ENCODE measurements around the gene TMEM151B.
A peak's percentile ranks its signal among the peaks of the same experiment; 100 is the strongest.

Gene TMEM151B

DNA sequence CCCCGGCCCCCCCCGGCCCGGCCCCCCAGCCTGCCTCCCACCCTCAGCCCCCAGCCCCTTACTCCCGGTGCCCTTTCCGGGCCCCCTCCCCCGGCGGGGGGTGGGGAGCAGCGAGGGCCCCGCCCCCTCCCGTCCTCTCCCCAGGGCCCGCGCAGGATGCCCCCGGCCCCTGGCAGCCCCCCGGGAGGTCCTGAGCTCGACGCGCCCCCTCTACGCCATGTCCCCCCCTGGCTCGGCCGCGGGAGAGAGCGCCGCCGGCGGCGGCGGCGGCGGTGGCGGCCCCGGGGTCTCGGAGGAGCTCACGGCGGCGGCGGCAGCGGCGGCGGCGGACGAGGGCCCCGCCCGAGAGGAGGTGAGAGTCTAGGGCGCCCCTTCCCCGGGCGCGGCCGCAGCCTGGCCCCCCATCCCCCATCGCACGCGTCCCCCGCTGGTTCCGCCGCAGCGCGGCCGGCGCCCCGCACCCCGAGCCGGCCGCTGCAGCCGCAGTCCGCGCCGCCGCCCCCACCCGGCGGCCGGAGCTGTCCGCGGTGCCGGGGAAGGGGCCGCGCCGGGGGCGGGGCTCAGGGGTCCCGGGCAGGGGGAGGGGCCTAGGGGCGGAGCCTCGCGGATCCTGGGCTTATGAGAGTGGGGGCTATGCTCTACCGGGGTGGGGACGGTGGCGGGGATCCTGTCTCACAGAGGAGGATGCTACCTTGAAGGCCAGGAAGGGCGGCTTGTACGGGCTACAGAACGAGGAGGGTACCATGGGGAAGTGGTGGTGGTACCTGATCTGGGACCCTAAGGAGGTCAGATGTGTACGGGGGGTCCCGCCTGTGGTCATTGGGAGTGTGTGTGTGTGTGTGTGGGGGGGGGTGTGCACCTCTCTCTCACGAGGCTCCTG is 516 bp downstream of the TMEM151B start:
- no peak for FAIRE-seq

DNA sequence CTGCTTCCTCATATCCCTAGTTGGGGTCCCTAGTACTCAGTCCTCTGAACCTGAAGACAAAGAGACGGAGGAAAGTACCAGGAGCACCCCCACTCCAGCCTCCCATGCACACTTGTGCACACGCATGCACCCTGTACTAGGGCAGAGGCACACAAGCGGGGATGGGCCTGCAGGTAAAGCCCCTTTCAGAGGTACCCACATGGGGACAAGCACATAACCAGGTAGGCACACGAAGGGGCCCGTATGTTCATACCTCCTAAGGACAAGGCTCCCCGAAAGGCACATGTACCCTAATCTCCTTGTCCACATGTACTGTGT is 1.1 kb downstream of the TMEM151B start:
- FAIRE-seq = no peak
- no peak for TF ChIP-seq POLR2A (IDR thresholded peaks at IDR 0.05; ENCODE audit: low read depth, low read length)
- DNase-seq (ENCODE audit: insufficient read length, low spot score) = no peak

More for the DNA sequence above, 516 bp downstream of the TMEM151B start:
- no peak for DNase-seq (ENCODE audit: insufficient read length, low spot score)
- no peak for TF ChIP-seq POLR2A (IDR thresholded peaks at IDR 0.05; ENCODE audit: low read depth, low read length)

DNA sequence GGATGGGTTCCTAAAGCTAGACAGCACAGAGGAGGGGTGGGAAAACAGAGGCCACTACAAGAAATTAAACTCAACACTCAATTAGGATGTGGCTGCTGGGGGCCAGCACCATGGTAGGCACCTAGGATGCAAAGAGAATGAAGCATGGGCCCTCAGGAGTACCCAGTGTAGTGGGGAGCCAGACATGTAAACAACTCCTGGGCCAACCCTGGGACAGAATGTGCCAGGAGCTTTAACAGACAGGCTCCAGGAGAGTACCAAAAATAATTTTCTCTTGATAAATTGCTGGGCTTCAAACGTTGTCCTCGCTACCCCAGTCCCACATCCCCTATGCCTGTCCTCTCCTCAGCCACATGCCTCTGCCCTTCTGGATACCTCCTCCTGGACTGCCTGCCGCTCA is 1.7 kb downstream of the TMEM151B start:
- DNase-seq (ENCODE audit: insufficient read length, low spot score) (no peak), FAIRE-seq (no peak)
- TF ChIP-seq POLR2A (IDR thresholded peaks at IDR 0.05; ENCODE audit: low read depth, low read length) = no peak

DNA sequence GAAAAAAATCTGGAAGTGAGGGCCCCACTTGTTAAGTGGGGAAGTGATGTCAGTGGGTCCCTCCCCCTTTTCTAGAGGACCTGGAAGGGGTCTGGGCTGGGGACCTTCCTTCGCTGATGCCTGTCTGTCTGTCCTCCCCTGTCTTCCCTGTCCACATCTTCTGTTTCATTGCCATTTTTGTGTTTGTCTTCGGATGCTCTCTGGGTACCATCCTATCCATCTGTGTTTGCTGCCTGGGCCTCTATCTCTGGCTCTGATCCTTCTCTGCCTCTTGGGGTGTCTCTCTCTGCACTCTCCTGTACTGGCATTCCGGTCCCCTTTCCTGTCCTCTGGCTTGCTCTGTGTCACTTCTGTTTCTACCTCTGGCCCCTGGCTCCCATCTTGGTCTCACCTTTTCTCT is 2.3 kb downstream of the TMEM151B start:
- no peak for FAIRE-seq
- TF ChIP-seq POLR2A (IDR thresholded peaks at IDR 0.05; ENCODE audit: low read depth, low read length) = no peak

DNA sequence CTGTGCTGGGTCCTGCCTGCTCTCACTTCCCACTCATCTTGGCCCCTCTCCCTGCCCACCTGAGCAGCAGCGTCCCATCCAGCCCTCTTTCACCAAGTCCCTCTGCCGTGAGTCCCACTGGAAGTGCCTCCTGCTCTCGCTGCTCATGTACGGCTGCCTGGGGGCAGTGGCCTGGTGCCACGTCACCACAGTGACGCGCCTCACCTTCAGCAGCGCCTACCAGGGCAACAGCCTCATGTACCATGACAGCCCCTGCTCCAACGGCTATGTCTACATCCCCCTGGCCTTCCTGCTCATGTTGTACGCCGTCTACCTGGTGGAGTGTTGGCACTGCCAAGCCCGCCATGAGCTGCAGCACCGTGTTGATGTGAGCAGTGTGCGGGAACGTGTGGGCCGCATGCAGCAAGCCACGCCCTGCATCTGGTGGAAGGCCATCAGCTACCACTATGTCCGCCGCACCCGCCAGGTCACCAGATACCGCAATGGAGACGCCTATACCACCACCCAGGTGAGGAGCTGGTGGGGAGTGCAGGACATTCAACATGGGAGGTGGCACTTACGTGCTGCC is 2.8 kb downstream of the TMEM151B start:
- DNase-seq (ENCODE audit: insufficient read length, low spot score) (no peak), FAIRE-seq (no peak)
- TF ChIP-seq POLR2A (IDR thresholded peaks at IDR 0.05; ENCODE audit: low read depth, low read length) = 0 out of 2 replicates have a peak, but pooled peaks have one; percentile 6

More for the DNA sequence above, 2.3 kb downstream of the TMEM151B start:
- no peak for DNase-seq (ENCODE audit: insufficient read length, low spot score)

DNA sequence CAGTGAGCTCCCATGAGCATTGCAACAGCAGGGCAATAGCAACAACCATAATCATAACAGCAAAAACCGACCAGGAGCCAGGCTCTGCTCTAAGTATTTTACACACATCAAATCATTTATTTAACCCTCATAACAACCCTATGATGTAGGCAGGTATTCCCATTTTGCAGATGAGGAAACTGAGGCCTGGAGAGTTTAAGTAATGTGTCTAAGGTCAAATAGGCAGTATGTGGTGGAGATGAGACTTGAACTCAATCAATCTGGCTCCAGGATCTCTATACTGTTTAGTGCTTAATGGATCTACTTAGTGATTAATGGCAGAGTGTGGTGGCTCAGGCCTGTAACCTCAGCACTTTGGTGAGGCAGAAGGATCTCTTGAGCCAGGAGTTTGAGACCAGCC is 3.4 kb downstream of the TMEM151B start:
- DNase-seq (ENCODE audit: insufficient read length, low spot score) (no peak), FAIRE-seq (no peak)
- TF ChIP-seq POLR2A (IDR thresholded peaks at IDR 0.05; ENCODE audit: low read depth, low read length) = no peak

DNA sequence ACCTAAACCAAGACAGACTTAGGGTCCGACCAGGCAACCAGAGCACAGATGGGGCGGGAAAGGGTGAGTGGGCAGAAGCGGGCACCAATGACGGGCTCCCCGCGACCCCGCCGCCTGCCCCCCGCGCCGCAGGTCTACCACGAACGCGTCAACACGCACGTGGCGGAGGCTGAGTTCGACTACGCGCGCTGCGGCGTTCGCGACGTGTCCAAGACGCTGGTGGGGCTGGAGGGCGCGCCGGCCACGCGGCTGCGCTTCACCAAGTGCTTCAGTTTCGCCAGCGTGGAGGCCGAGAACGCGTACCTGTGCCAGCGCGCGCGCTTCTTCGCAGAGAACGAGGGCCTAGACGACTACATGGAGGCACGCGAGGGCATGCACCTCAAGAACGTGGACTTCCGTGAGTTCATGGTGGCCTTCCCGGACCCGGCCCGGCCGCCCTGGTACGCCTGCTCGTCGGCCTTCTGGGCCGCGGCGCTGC is 5.1 kb downstream of the TMEM151B start:
- TF ChIP-seq POLR2A (IDR thresholded peaks at IDR 0.05; ENCODE audit: low read depth, low read length) = no peak
- no peak for FAIRE-seq
- DNase-seq (ENCODE audit: insufficient read length, low spot score) = no peak

DNA sequence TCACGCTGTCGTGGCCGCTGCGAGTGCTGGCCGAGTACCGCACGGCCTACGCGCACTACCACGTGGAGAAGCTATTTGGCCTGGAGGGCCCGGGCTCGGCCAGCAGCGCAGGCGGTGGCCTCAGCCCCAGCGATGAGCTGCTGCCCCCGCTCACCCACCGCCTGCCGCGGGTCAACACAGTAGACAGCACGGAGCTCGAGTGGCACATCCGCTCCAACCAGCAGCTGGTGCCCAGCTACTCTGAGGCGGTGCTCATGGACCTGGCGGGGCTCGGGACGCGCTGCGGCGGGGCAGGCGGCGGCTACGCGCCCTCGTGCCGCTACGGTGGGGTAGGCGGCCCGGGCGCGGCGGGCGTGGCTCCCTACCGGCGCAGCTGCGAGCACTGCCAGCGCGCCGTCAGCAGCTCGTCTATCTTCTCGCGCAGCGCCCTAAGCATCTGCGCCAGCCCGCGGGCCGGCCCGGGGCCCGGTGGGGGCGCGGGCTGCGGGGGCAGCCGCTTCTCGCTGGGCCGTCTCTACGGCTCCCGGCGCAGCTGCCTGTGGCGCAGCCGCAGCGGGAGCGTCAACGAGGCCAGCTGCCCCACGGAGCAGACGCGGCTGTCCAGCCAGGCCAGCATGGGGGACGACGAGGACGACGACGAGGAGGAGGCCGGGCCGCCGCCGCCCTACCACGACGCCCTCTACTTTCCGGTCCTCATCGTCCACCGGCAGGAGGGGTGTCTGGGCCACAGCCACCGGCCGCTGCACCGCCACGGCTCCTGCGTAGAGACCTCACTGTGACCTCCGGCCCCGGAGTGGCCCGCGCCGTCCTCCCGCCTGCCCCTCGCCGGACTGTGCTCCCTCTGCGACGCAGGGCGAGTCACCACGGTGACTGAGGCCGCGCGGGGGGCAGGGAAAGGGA is 5.7 kb downstream of the TMEM151B start:
- no peak for FAIRE-seq
- TF ChIP-seq POLR2A (IDR thresholded peaks at IDR 0.05; ENCODE audit: low read depth, low read length) = no peak
- no peak for DNase-seq (ENCODE audit: insufficient read length, low spot score)

DNA sequence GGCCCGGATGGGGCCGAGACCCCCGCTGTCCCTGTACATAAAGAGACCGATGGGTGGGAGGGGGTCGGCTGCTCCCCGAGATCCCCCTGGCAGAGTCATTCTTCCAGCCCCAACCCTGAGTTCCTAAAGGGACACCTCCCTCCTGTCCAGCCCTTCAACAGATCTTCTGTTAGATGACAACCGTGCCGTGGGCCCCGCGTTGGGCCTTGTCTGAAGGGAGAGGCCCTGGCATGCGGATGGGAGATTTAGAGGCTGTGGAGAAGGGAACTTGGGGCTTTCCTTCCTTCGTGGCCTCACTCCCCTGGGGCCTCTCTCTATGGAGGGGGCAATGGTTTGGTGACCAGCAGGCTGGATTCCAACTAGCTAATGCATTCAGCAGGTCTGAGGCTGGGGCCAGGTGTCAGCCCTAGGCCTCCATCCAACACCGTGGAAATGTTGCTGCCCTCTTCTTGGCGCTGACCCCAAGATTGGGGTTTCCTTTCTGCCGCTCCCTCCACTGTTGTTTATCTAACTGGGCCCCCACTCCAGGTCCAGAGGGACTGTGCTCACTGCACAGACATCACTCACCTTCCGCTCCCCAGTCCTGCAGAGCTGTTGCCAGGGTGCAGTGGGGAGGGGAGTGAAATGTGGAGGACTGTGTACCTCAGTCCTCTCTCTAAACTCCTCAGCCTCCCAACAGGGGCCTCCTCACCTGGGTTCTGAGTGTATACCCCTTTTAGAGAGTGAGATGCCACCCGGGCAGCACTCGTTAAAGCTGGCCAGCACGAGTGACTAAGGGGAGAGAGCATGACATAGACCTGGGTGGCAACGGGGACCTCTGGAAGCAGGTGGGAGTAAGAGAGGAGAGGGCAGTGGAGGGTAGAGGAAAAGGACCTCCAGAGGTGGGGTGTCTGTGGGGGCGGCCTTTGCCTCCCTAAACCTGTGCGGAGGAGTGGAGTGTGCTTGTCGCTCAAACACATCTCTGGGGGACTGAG is 6.7 kb downstream of the TMEM151B start:
- DNase-seq (ENCODE audit: insufficient read length, low spot score) (no peak), FAIRE-seq (no peak)
- no peak for TF ChIP-seq POLR2A (IDR thresholded peaks at IDR 0.05; ENCODE audit: low read depth, low read length)

DNA sequence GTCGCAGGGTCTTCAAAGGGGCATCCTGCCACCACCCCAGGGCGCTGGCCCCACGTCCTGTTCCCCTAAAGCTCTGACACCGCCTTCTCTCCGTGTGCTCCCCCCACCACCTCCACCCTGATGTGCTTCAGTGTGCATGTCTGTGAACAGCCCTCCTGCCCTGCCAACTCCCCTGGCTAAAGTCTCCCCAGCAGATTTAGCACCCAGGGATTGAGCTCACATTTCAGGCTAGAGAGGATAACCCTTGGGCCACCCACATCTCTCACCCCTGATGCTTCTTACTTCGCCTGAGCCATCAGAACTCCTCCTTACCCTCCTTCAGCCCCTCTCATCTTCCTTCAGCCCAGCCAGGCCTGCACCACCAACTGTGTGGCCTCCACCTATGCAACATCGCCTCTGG is 7.5 kb downstream of the TMEM151B start:
- no peak for TF ChIP-seq POLR2A (IDR thresholded peaks at IDR 0.05; ENCODE audit: low read depth, low read length)
- FAIRE-seq = no peak
- DNase-seq (ENCODE audit: insufficient read length, low spot score) = no peak

DNA sequence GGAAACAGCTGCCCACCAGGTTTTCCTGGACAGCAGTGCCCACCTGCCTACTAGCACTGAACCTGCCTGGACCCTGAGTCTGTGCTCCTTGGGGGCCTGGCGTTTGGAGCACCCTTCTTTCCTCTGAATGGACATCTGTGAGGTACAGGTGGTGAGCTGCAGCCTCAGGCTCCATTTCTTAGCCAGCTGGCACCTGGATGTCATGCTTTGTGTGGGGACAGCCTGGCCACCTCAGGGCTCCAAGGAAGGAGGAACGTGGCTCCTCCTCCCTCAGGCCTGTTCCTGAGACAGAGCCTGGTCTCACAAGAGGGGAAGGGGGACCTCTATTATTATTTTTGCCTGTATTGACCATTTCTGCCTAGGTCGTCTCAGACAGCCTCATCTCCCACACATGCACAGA is 8.1 kb downstream of the TMEM151B start:
- DNase-seq (ENCODE audit: insufficient read length, low spot score) = no peak
- TF ChIP-seq POLR2A (IDR thresholded peaks at IDR 0.05; ENCODE audit: low read depth, low read length) = no peak
- FAIRE-seq = no peak

DNA sequence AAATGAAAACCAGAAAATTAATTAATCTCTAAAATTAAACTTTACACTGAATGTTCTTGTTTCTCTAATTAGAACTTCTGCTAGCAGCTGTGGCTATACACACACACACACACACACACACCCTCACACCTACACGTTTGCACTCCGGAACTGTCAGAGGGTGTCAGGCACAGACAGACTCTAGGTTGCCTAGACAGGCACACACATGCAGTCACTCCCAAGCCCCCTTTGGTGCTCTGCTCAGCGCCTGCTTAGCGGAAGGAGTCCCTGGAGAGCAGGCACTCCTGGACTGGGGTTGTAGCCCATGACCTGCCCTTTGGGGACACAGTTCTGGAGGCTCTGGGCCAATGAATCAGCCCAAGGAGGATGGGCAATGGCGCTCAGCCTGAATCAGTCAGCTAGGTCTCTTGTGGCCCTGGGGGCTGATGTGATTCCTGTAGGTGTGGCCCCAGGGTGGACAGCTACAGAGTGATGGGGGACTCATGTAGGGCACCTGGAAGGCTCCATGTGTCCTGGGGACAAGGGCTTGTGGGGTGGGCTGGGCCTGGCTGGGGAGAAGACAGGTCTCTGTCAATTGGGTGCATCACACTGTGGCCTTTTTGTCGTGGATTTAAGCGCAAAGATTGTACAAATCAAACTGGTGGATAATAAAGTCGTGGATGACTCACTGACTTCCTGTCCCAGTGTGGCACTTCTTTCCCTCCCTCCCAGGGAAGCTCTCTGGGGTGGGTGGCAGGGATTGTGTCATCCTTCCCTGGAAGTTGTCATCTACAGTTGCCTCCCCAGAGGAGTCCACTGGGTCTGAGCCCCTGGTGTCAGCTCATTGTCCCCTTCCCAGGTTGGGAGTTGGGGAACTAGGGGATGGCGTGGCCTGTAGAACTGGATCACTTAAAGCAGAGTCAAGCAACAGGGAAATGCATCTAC is 8.8 kb downstream of the TMEM151B start:
- no peak for FAIRE-seq

More for the DNA sequence above, 8.8 kb downstream of the TMEM151B start:
- peak; percentile 83 for DNase-seq (ENCODE audit: insufficient read length, low spot score)
- no peak for TF ChIP-seq POLR2A (IDR thresholded peaks at IDR 0.05; ENCODE audit: low read depth, low read length)
